GM23338 (cell line): ENCODE data around the gene RNF152. TPM values are rescaled to one million over a fixed set of nuclear protein-coding genes. Genes with fewer than 3 reads are reported as not detected.

ENCODE experiments used
- ATAC-seq: fragments of 200-7000 bp; cut with Tn5 transposase; 3 replicates; pipeline ENCODE4 v1.9.1; 2020
- DNase-seq: peaks from one replicate; pipeline ENCODE4 v3.0.0-alpha.2; 2015; ENCODE audit warnings: low spot score
- H2AFZ ChIP-seq: fragments of 200-600 bp; sonication (generic); 2 replicates; pipeline ENCODE4 v1.8.0; 2016; ENCODE audit warnings: antibody characterized with exemption, mild to moderate bottlenecking, moderate library complexity
- H3F3A ChIP-seq: fragments of 200-600 bp; sonication (generic); replicated peaks from 2 replicates; pipeline ENCODE4 v1.8.0; 2017; ENCODE audit warnings: antibody characterized with exemption, mixed run types, low read depth
- H3K27ac ChIP-seq: fragments of 200-600 bp; sonication (generic); 2 replicates; pipeline ENCODE4 v1.6.1; 2016; ENCODE audit warnings: low read depth
- H3K27me3 ChIP-seq: fragments of 200-600 bp; sonication (generic); 2 replicates; pipeline ENCODE4 v1.8.0; 2016; ENCODE audit warnings: mild to moderate bottlenecking, mixed run types, moderate library complexity; ENCODE audit not compliant: insufficient read depth
- H3K36me3 ChIP-seq: fragments of 200-600 bp; sonication (generic); 2 replicates; pipeline ENCODE4 v1.8.0; 2016; ENCODE audit warnings: mild to moderate bottlenecking; ENCODE audit not compliant: insufficient read depth
- H3K4me1 ChIP-seq: fragments of 200-600 bp; sonication (generic); 2 replicates; pipeline ENCODE4 v1.8.0; 2016; ENCODE audit warnings: mild to moderate bottlenecking, moderate library complexity; ENCODE audit not compliant: insufficient read depth
- H3K4me2 ChIP-seq: fragments of 200-600 bp; sonication (generic); 2 replicates; pipeline ENCODE4 v1.7.1; 2017; ENCODE audit warnings: mixed run types
- H3K4me3 ChIP-seq: fragments of 200-600 bp; sonication (generic); 2 replicates; pipeline ENCODE4 v1.6.1; 2016; ENCODE audit warnings: mixed run types
- H3K79me2 ChIP-seq: fragments of 200-600 bp; sonication (generic); replicated peaks from 2 replicates; pipeline ENCODE4 v1.8.0; 2017; ENCODE audit warnings: mild to moderate bottlenecking; ENCODE audit not compliant: insufficient read depth
- H3K9me2 ChIP-seq: fragments of 200-600 bp; sonication (generic); 2 replicates; pipeline ENCODE4 v1.8.0; 2017; ENCODE audit not compliant: insufficient read depth
- H4K20me1 ChIP-seq: fragments of 200-600 bp; sonication (generic); replicated peaks from 2 replicates; pipeline ENCODE4 v1.8.0; 2017; ENCODE audit warnings: mild to moderate bottlenecking; ENCODE audit not compliant: insufficient read depth
- H3K27ac Mint-ChIP-seq: 2 replicates; pipeline ENCODE4 v1.8.0; 2020; ENCODE audit warnings: inconsistent platforms, mild to moderate bottlenecking, moderate library complexity, mixed read lengths
- H3K27me3 Mint-ChIP-seq: 3 replicates; pipeline ENCODE4 v1.8.0; 2022; ENCODE audit warnings: low read depth, mild to moderate bottlenecking, moderate library complexity, mixed read lengths, inconsistent platforms; ENCODE audit not compliant: insufficient read depth, poor library complexity
- H3K36me3 Mint-ChIP-seq: 3 replicates; pipeline ENCODE4 v1.8.0; 2021; ENCODE audit warnings: low read depth, mild to moderate bottlenecking, inconsistent platforms, moderate library complexity, mixed read lengths
- H3K4me1 Mint-ChIP-seq: 3 replicates; pipeline ENCODE4 v1.8.0; 2020; ENCODE audit warnings: mild to moderate bottlenecking, inconsistent platforms, mixed read lengths
- H3K4me3 Mint-ChIP-seq: 3 replicates; pipeline ENCODE4 v1.8.0; 2021; ENCODE audit warnings: moderate library complexity, mild to moderate bottlenecking, inconsistent platforms, mixed read lengths
- H3K9me3 Mint-ChIP-seq: 3 replicates; pipeline ENCODE4 v1.8.0; 2020; ENCODE audit warnings: moderate library complexity, mild to moderate bottlenecking, inconsistent platforms, mixed read lengths
- CREB1 ChIP-seq: fragments of 250-450 bp; sonication (Bioruptor Pico); IDR thresholded peaks from 2 replicates; pipeline ENCODE4 v1.5.0; 2020; ENCODE audit warnings: low read depth, mild to moderate bottlenecking, moderate library complexity
- CTCF ChIP-seq, 2 experiments: fragments of 200-600 bp in 1 of 2; sonication (generic) in 1 of 2; conservative IDR thresholded peaks; 2 replicates each; pipeline versions ENCODE4 v1.5.1 to v1.6.1; 2016 to 2017; ENCODE audit warnings: antibody characterized with exemption in 2 of 2, low read depth in 2 of 2, mild to moderate bottlenecking in 2 of 2, moderate library complexity in 1 of 2
- ETS1 ChIP-seq: IDR thresholded peaks from 2 replicates; pipeline ENCODE4 v1.6.1; 2016; ENCODE audit warnings: antibody characterized with exemption
- EZH2 ChIP-seq: fragments of 200-600 bp; sonication (generic); IDR thresholded peaks from one replicate; pipeline ENCODE4 v1.8.0; 2017; ENCODE audit warnings: antibody characterized with exemption, mild to moderate bottlenecking, low read depth; ENCODE audit not compliant: unreplicated experiment
- EZH2phosphoT487 ChIP-seq: fragments of 200-600 bp; sonication (generic); IDR thresholded peaks from one replicate; pipeline ENCODE4 v1.8.1; 2018; ENCODE audit warnings: antibody characterized with exemption; ENCODE audit not compliant: unreplicated experiment
- JUNB ChIP-seq: IDR thresholded peaks from one replicate; pipeline ENCODE4 v1.6.1; 2016; ENCODE audit warnings: antibody characterized with exemption; ENCODE audit not compliant: unreplicated experiment
- NANOG ChIP-seq: IDR thresholded peaks from 2 replicates; pipeline ENCODE4 v1.6.1; 2016; ENCODE audit warnings: antibody characterized with exemption, borderline replicate concordance
- POLR2AphosphoS5 ChIP-seq: IDR thresholded peaks from 2 replicates; pipeline ENCODE4 v1.6.1; 2016; ENCODE audit warnings: antibody characterized with exemption, low read depth
- REST ChIP-seq: IDR thresholded peaks from one replicate; pipeline ENCODE4 v1.6.1; 2018; ENCODE audit warnings: antibody characterized with exemption; ENCODE audit not compliant: unreplicated experiment
- STAT1 ChIP-seq: IDR thresholded peaks from one replicate; pipeline ENCODE4 v1.6.1; 2016; ENCODE audit warnings: antibody characterized with exemption; ENCODE audit not compliant: unreplicated experiment
- ZNF114 ChIP-seq: fragments of 250-450 bp; sonication (Bioruptor Pico); IDR thresholded peaks from 2 replicates; pipeline ENCODE4 v1.5.0; 2020; ENCODE audit warnings: mild to moderate bottlenecking, moderate library complexity
- ZNF331 ChIP-seq: fragments of 250-450 bp; sonication (Bioruptor Pico); IDR thresholded peaks from 2 replicates; pipeline ENCODE4 v1.5.0; 2020; ENCODE audit warnings: low read depth, mild to moderate bottlenecking, moderate library complexity
- ZNF462 ChIP-seq: fragments of 250-450 bp; sonication (Bioruptor Pico); IDR thresholded peaks from 2 replicates; pipeline ENCODE4 v1.5.0; 2020; ENCODE audit warnings: mild to moderate bottlenecking, moderate library complexity
- polyA plus RNA-seq: library from polyadenylated mRNA; unstranded; fragments of >200 nt; fragmentation: Nextera tagmentation; extraction: Ambion mirVana; gene quantifications from 2 replicates; pipeline ENCODE4 v1.2.1, GENCODE V29; 2016
- total RNA-seq: library from RNA; depleted of rRNA; stranded (reverse); fragments of >200 nt; shearing (Covaris generic); gene quantifications from 2 replicates; pipeline ENCODE4 v1.2.3, GENCODE V29; 2014

The RNF152 gene
- total and polyA plus RNA-seq, 2 experiments from 2014 or later = 1.2 to 2.9 TPM

- peaks cover 2% of the 10 kb centered on the region for H3K27me3 Mint-ChIP-seq
- Histone ChIP-seq H4K20me1 (no peaks in the 10 kb centered on the region), H3K27ac (no peak overlapping the region), H2AFZ (no peak overlapping the region), H3K79me2 (no peaks in the 10 kb centered on the region), H3K4me2 (no peak overlapping the region), H3K27me3 (no peaks in the 10 kb centered on the region), H3K36me3 (no peaks in the 10 kb centered on the region), H3F3A (no peaks in the 10 kb centered on the region), H3K9me2 (peaks cover 1% of the 10 kb centered on the region), H3K4me1 (no peaks in the 10 kb centered on the region), H3K4me3 (no peak overlapping the region)
- ATAC-seq (no peak), DNase-seq (no peak)
- TF ChIP-seq ETS1 (no peak), POLR2AphosphoS5 (no peak), ZNF331 (CRISPR knock-in tag) (no peak), STAT1 (no peak), REST (no peak), JUNB (no peak), CTCF (conservative IDR thresholded peaks at IDR 0.05; ENCODE audit: low read depth in 2 of 2) (no peak), ZNF114 (CRISPR knock-in tag) (no peak), EZH2 (no peak), ZNF462 (CRISPR knock-in tag) (no peak), NANOG (no peak), CREB1 (CRISPR knock-in tag) (no peak), EZH2phosphoT487 (no peak)
- H3K9me3 Mint-ChIP-seq = no peaks in the 10 kb centered on the region
- H3K27ac Mint-ChIP-seq = no peak overlapping the region
- no peak overlapping the region for H3K4me3 Mint-ChIP-seq
- H3K36me3 Mint-ChIP-seq = no peaks in the 10 kb centered on the region; the same call in 2 of the 3 replicates
- H3K4me1 Mint-ChIP-seq = no peaks in the 10 kb centered on the region
These were observed 76.8 kb downstream of the RNF152 start for GRCh38 chr18:61815885-61816470.
